ENCODE measurements around the gene STX10.
A peak's percentile ranks its signal among the peaks of the same experiment; 100 is the strongest.
"Not testable (repeated sequence)": the region's sequence is repeated elsewhere in the genome, so short reads cannot be mapped to it uniquely, and the experiment has no call there.

Gene STX10

GRCh38 chr19:13154241-13154778, 4.1 kb upstream of the STX10 start:
- H3K36me3 Mint-ChIP-seq: peaks cover 7% of the 10 kb centered on the region
- peak overlapping the region; percentile 97 for H3K27ac Mint-ChIP-seq
- H3K9me3 Mint-ChIP-seq (ENCODE audit: low read depth): no peaks in the 10 kb centered on the region
- H3K27me3 Mint-ChIP-seq: no peaks in the 10 kb centered on the region
- H3K4me3 Mint-ChIP-seq: peak overlapping the region; percentile 98
- peaks cover 31% of the 10 kb centered on the region for H3K4me1 Mint-ChIP-seq (ENCODE audit: low read depth)

DNA sequence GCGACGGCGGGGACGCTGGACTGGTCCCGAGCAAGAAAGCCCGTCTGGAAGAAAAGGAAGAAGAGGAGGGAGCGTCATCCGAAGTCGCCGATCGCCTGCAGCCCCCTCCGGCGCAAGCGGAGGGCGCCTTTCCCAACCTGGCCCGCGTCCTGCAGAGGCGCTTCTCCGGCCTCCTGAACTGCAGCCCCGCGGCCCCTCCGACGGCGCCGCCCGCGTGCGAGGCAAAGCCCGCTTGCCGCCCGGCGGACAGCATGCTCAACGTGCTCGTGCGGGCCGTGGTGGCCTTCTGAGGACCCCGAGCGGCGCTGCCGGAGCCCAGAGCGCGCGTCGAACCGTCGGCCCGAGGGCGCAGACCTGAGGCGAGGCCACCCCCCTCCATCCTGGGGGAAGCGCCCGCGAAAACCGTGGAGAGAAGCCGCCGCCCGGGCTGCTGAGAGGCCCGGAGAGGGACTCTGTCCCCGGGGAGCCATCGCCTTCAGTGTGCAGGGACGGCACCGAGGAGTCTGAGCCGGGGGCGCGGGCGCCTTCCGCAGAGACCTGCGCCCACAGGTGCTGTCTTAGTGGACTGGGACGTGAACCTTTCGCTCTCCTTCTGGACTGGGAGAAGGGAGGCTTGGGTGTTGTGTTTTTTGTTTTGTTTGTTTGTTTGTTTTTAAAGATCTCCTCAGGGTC, 3.5 kb upstream of the STX10 start:
- no peaks in the 10 kb centered on the region for H3K27me3 Mint-ChIP-seq
- H3K9me3 Mint-ChIP-seq (ENCODE audit: low read depth): no peaks in the 10 kb centered on the region
- H3K36me3 Mint-ChIP-seq: peaks cover 8% of the 10 kb centered on the region
- peak overlapping the region; percentile 99 for H3K27ac Mint-ChIP-seq
- peaks cover 37% of the 10 kb centered on the region for H3K4me1 Mint-ChIP-seq (ENCODE audit: low read depth)
- peak overlapping the region; percentile 98 for H3K4me3 Mint-ChIP-seq

- Mint-ChIP-seq H3K36me3 (peaks cover 10% of the 10 kb centered on the region), H3K27ac (peak overlapping the region; percentile 99), H3K27me3 (no peaks in the 10 kb centered on the region), H3K4me3 (peak overlapping the region; percentile 98), H3K4me1 (ENCODE audit: low read depth) (peaks cover 35% of the 10 kb centered on the region), H3K9me3 (ENCODE audit: low read depth) (no peaks in the 10 kb centered on the region)
These were observed 2.9 kb upstream of the STX10 start for GRCh38 chr19:13152974-13153568.

DNA sequence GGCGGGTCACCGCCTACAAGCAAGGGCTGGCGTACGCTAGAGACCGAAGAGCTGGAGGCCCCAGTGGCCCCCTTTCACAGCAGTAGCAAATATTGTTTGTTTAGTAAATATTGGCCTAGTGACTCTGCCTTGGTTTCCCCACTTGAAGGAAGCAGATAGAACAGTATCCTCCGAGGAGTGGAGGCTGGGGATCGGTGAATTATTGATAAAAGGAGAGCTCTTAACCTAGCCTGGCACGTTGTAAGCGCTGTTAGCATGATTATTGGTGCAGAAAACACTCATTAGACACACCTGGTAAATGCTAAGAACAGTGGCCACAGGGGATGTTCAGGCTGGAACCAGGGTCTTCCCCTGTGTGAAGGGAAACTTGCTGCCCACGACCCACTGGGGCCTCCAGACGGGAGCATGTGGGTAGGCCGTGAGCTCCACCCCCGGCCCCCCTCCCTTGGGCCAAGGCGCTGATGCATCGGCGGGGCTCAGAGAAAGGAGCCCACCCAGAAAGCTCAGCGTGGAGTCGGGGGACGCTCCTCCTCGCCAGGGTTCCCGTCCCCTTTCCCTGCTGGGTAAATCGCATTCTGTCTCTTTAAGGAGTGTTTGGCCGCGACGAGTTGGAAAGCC, 2.3 kb upstream of the STX10 start:
- Mint-ChIP-seq H3K36me3 (peaks cover 10% of the 10 kb centered on the region), H3K4me1 (ENCODE audit: low read depth) (peaks cover 29% of the 10 kb centered on the region), H3K27ac (peak overlapping the region; percentile 99), H3K27me3 (no peaks in the 10 kb centered on the region), H3K4me3 (peak overlapping the region; percentile 98), H3K9me3 (ENCODE audit: low read depth) (no peaks in the 10 kb centered on the region)

DNA sequence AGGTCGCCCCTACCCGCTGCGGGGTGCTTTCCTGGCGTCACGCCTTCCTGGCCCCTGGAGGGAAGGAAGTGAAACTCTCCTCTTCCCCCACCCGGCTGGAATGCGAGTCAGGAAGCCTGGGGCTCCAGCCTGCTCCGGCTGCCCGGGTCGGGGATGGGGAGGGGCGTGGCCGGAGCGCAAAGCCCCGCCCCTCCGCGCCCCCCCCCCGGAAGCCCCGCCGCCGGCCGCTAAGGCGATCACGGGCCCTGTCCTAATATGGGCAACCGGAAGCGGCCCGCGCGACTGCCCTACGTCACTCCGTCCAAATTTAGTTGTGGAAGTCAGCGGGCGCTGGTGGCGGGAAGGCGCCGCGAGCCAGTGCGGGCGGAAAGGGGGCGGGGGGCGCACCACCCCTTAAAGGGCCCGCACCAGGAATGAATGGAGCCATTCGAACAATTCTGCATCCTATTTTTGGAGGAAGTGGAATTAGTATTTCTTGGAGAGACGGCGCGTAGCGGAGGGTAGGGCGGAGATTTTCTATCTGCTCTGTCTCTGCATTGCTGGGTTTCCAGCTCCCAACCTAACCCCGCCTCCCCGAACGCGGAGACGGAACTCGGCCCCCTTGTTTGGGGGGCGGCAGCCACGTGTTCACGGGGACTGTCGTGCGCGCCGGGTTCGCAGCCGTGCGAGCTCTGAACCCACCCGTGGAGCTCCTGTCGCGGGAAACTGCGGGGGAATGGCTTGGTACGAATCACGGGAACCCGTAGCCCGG, 1.6 kb upstream of the STX10 start:
- H3K27ac Mint-ChIP-seq: peak overlapping the region; percentile 99
- H3K27me3 Mint-ChIP-seq: no peaks in the 10 kb centered on the region
- no peaks in the 10 kb centered on the region for H3K9me3 Mint-ChIP-seq (ENCODE audit: low read depth)
- H3K36me3 Mint-ChIP-seq: peaks cover 10% of the 10 kb centered on the region
- H3K4me1 Mint-ChIP-seq (ENCODE audit: low read depth): peaks cover 23% of the 10 kb centered on the region
- H3K4me3 Mint-ChIP-seq: peak overlapping the region; percentile 98

- peaks cover 16% of the 10 kb centered on the region for H3K4me1 Mint-ChIP-seq (ENCODE audit: low read depth)
- peak overlapping the region; percentile 98 for H3K4me3 Mint-ChIP-seq
- H3K27me3 Mint-ChIP-seq: no peaks in the 10 kb centered on the region
- no peaks in the 10 kb centered on the region for H3K9me3 Mint-ChIP-seq (ENCODE audit: low read depth)
- peaks cover 10% of the 10 kb centered on the region for H3K36me3 Mint-ChIP-seq
- H3K27ac Mint-ChIP-seq: peak overlapping the region; percentile 94
These were observed 893 bp upstream of the STX10 start for GRCh38 chr19:13150931-13151604.

DNA sequence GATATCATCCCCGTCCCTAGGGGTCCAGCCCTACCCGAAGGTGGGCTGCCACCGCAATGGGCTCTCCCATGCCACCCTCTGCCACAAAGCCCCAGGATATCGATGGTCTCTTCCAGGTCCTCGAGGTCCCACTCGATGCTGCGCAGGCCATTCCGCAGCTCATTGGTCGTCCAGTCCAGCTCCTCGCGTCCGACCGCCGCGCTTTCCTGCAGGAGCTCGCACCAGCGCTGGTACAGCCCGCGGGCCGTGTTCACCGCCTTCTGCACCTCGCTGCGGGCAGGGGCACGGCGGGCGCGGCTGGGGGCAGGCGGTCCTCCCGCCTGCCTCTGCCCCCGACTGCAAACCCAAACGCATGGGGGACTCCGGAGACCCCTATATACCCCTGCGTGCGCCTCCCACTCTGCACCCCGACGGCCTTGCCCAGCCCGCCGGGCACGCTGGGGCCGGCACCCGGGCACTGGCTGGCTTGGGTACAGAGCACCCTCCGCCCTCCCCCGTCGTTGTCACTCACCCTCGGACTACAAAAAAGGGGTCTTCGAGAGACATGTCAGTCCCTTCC, 468 bp downstream of the STX10 start:
- Mint-ChIP-seq H3K36me3 (peaks cover 10% of the 10 kb centered on the region), H3K27me3 (no peaks in the 10 kb centered on the region), H3K27ac (peak overlapping the region; percentile 94), H3K4me3 (peak overlapping the region; percentile 98), H3K9me3 (ENCODE audit: low read depth) (no peaks in the 10 kb centered on the region), H3K4me1 (ENCODE audit: low read depth) (peaks cover 13% of the 10 kb centered on the region)

GRCh38 chr19:13149173-13149627, 975 bp downstream of the STX10 start:
- H3K9me3 Mint-ChIP-seq (ENCODE audit: low read depth); H3K36me3 Mint-ChIP-seq; H3K27me3 Mint-ChIP-seq; H3K27ac Mint-ChIP-seq: not testable (repeated sequence)
- H3K4me3 Mint-ChIP-seq: peak overlapping the region; percentile 98
- peaks cover 13% of the 10 kb centered on the region for H3K4me1 Mint-ChIP-seq (ENCODE audit: low read depth)

- H3K36me3 Mint-ChIP-seq: peaks cover 3% of the 10 kb centered on the region
- H3K27ac Mint-ChIP-seq: no peak overlapping the region
- H3K4me3 Mint-ChIP-seq: no peak overlapping the region
- H3K27me3 Mint-ChIP-seq: no peaks in the 10 kb centered on the region
- peaks cover 13% of the 10 kb centered on the region for H3K4me1 Mint-ChIP-seq (ENCODE audit: low read depth)
- no peaks in the 10 kb centered on the region for H3K9me3 Mint-ChIP-seq (ENCODE audit: low read depth)
These were observed 3.2 kb downstream of the STX10 start for GRCh38 chr19:13146763-13147563.

- peak overlapping the region; percentile 46 for H3K27ac Mint-ChIP-seq
These were observed 10.4 kb downstream of the STX10 start for GRCh38 chr19:13139633-13140311.

GRCh38 chr19:13138916-13139198, 11.3 kb downstream of the STX10 start:
- Mint-ChIP-seq H3K9me3 (ENCODE audit: low read depth) (no peaks in the 10 kb centered on the region), H3K27me3 (no peaks in the 10 kb centered on the region), H3K4me3 (no peak overlapping the region), H3K36me3 (no peaks in the 10 kb centered on the region), H3K27ac (no peak overlapping the region), H3K4me1 (ENCODE audit: low read depth) (peaks cover 1% of the 10 kb centered on the region)

More at GRCh38 chr19:13139633-13140311, 10.4 kb downstream of the STX10 start:
- Mint-ChIP-seq H3K4me1 (ENCODE audit: low read depth) (no peaks in the 10 kb centered on the region), H3K9me3 (ENCODE audit: low read depth) (no peaks in the 10 kb centered on the region), H3K4me3 (no peak overlapping the region), H3K36me3 (no peaks in the 10 kb centered on the region), H3K27me3 (no peaks in the 10 kb centered on the region)

GRCh38 chr19:13138171-13138915, 11.8 kb downstream of the STX10 start:
- H3K27ac Mint-ChIP-seq: no peak overlapping the region
- H3K9me3 Mint-ChIP-seq (ENCODE audit: low read depth): no peaks in the 10 kb centered on the region
- peaks cover 6% of the 10 kb centered on the region for H3K4me1 Mint-ChIP-seq (ENCODE audit: low read depth)
- H3K36me3 Mint-ChIP-seq: no peaks in the 10 kb centered on the region
- H3K27me3 Mint-ChIP-seq: no peaks in the 10 kb centered on the region
- no peak overlapping the region for H3K4me3 Mint-ChIP-seq

All from activated naive CD8-positive, alpha-beta T cell (primary cell).